RWPE1 (cell line): Measurements from ENCODE around the gene EML1.

ENCODE experiments used
- CTCF ChIA-PET: fragments of 350-600 bp; sonication (Branson Sonifier 250); formaldehyde crosslinking; extraction: SDS; loops from one replicate; lab custom pipeline; 2021; lab: Yijun Ruan, JAX
- POLR2A ChIA-PET: fragments of 400-600 bp; formaldehyde crosslinking; extraction: SDS; loops from one replicate; lab custom pipeline; 2020; ENCODE audit warnings: antibody characterized with exemption; ENCODE audit not compliant: low non-redundant PET; lab: Yijun Ruan, JAX
- DNase-seq: peaks from one replicate; pipeline ENCODE4 v3.0.0; 2012; ENCODE audit warnings: low spot score
- H3K27ac ChIP-seq: fragments of 450-650 bp; 2 replicates; pipeline ENCODE4 v1.5.1; 2017
- TF ChIP-seq, protein P1 (sequence below): fragments of 450-650 bp; conservative IDR thresholded peaks from 2 replicates; pipeline ENCODE4 v1.5.1; 2017; ENCODE audit warnings: low read depth, mild to moderate bottlenecking

The EML1 gene

DNA sequence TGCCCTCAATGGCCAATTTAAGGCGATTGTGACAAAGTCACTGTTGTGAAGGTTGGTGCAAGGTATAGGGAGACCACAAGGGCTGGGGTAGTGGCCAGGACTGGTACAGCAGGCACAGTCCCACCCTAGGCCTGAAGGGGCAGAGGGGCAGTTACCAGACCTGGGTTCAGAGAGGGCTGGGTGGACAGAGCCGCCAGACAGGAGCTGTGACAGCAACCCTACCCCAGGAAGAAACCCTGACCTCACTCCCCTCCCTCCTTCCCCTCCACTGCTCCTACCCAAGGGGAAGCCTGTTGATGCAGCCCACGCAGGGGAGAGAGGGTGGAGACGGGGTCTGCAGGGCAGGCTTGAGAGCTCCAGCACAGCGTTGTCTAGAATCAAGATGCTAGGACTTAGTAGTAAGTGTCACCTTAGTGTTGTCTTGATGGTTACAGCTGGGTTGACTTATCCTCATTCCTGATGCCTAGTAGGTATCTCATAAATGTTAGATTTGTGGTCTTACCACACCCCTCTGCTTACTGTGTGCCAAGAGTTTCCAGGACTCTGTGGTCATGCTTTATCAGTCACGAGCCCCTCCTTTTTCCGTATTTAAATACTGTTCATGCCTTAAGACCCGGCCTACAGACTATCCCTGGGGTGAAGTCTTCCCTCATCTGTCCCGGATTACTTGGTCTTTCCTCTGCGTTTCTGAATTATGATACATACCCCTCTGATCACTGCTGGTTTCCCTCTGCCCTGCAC is 14.4 kb downstream of the EML1 start:
- no peak overlapping the region for H3K27ac ChIP-seq
- TF ChIP-seq, protein P1, sequence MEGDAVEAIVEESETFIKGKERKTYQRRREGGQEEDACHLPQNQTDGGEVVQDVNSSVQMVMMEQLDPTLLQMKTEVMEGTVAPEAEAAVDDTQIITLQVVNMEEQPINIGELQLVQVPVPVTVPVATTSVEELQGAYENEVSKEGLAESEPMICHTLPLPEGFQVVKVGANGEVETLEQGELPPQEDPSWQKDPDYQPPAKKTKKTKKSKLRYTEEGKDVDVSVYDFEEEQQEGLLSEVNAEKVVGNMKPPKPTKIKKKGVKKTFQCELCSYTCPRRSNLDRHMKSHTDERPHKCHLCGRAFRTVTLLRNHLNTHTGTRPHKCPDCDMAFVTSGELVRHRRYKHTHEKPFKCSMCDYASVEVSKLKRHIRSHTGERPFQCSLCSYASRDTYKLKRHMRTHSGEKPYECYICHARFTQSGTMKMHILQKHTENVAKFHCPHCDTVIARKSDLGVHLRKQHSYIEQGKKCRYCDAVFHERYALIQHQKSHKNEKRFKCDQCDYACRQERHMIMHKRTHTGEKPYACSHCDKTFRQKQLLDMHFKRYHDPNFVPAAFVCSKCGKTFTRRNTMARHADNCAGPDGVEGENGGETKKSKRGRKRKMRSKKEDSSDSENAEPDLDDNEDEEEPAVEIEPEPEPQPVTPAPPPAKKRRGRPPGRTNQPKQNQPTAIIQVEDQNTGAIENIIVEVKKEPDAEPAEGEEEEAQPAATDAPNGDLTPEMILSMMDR, result no peak

GRCh38 chr14:99808154-99808505 is 14.9 kb downstream of the EML1 start:
- TF ChIP-seq, protein P1, result no peak
- no peak overlapping the region for H3K27ac ChIP-seq
- no peak for DNase-seq
- ChIA-PET POLR2A (no interaction called here), CTCF (no interaction called here)

More for the DNA sequence above, 14.4 kb downstream of the EML1 start:
- POLR2A ChIA-PET, result no interaction called here
- no peak for DNase-seq
- CTCF ChIA-PET, result no interaction called here

- H3K27ac ChIP-seq, result no peak overlapping the region
- CTCF ChIA-PET, result no interaction called here
Observed at GRCh38 chr14:99808515-99808914, 15.3 kb downstream of the EML1 start.

GRCh38 chr14:99809360-99809759 is 16.1 kb downstream of the EML1 start:
- H3K27ac ChIP-seq, result no peak overlapping the region
- ChIA-PET POLR2A (no interaction called here), CTCF (no interaction called here)
- TF ChIP-seq, protein P1, result no peak
- DNase-seq, result no peak

More at GRCh38 chr14:99808515-99808914, 15.3 kb downstream of the EML1 start:
- DNase-seq, result no peak
- TF ChIP-seq, protein P1, result no peak
- POLR2A ChIA-PET, result no interaction called here

GRCh38 chr14:99809859-99810558 is 16.8 kb downstream of the EML1 start:
- no peak overlapping the region for H3K27ac ChIP-seq

GRCh38 chr14:99810559-99810874 is 17.3 kb downstream of the EML1 start:
- TF ChIP-seq, protein P1, result no peak
- CTCF ChIA-PET, result interaction anchor here (0.6 kb wide), 1 partner anchor 48 kb away, joined by 3 read pairs; no protein-coding TSS in a partner anchor
- no peak for DNase-seq
- no peak overlapping the region for H3K27ac ChIP-seq
- POLR2A ChIA-PET, result no interaction called here

More at GRCh38 chr14:99809859-99810558, 16.8 kb downstream of the EML1 start:
- DNase-seq, result no peak
- ChIA-PET POLR2A (no interaction called here), CTCF (interaction anchor here (0.6 kb wide), 1 partner anchor 47 kb away, joined by 3 read pairs; no protein-coding TSS in a partner anchor)
- TF ChIP-seq, protein P1, result no peak
